Astrocyte (in vitro differentiated cells and primary cell): ENCODE measurements around the gene MROH2A. TPM values are rescaled to one million over a fixed set of nuclear protein-coding genes. Genes with fewer than 3 reads are reported as not detected.

ENCODE experiments used
- DNase-seq: peaks from one replicate; pipeline ENCODE4 v3.0.0-alpha.2; 2010; ENCODE audit warnings: low read depth
- FAIRE-seq: peaks from 2 replicates; lab custom pipeline; 2011; peaks lifted over from hg19 to GRCh38; lab: Jason Lieb, UNC
- H2AFZ ChIP-seq: 2 replicates; pipeline ENCODE4 v1.6.0; 2012; ENCODE audit warnings: low read depth, low read length, inconsistent platforms
- H3K27ac ChIP-seq: 2 replicates; pipeline ENCODE4 v1.5.1; 2011; ENCODE audit warnings: low read depth, low read length, inconsistent platforms
- H3K27me3 ChIP-seq: 2 replicates; pipeline ENCODE4 v1.6.0; 2011; ENCODE audit warnings: low read length, inconsistent platforms; ENCODE audit not compliant: insufficient read depth
- H3K36me3 ChIP-seq: 2 replicates; pipeline ENCODE4 v1.5.1; 2011; ENCODE audit warnings: low read length, inconsistent platforms; ENCODE audit not compliant: insufficient read depth
- H3K4me1 ChIP-seq: 2 replicates; pipeline ENCODE4 v1.5.1; 2011; ENCODE audit warnings: low read length, inconsistent platforms; ENCODE audit not compliant: insufficient read depth
- H3K4me2 ChIP-seq: 2 replicates; pipeline ENCODE4 v1.6.0; 2012; ENCODE audit warnings: low read length, inconsistent platforms
- H3K4me3 ChIP-seq: 2 replicates; pipeline ENCODE4 v1.5.1; 2011; ENCODE audit warnings: low read depth, mild to moderate bottlenecking, low read length, inconsistent platforms; ENCODE audit not compliant: insufficient read depth
- H3K79me2 ChIP-seq: 2 replicates; pipeline ENCODE4 v1.6.0; 2012; ENCODE audit warnings: mild to moderate bottlenecking, low read length, inconsistent platforms; ENCODE audit not compliant: insufficient read depth
- H3K9ac ChIP-seq: 2 replicates; pipeline ENCODE4 v1.6.0; 2012; ENCODE audit warnings: mild to moderate bottlenecking, low read length, inconsistent platforms
- H3K9me3 ChIP-seq: 2 replicates; pipeline ENCODE4 v1.5.1; 2012; ENCODE audit warnings: low read depth, mild to moderate bottlenecking, low read length, inconsistent platforms; ENCODE audit not compliant: insufficient read depth
- H4K20me1 ChIP-seq: 2 replicates; pipeline ENCODE4 v1.6.0; 2012; ENCODE audit warnings: low read length, inconsistent platforms; ENCODE audit not compliant: insufficient read depth
- H3K27ac Mint-ChIP-seq: one replicate; pipeline ENCODE4 v1.8.0; 2021; ENCODE audit warnings: mild to moderate bottlenecking, mixed read lengths; ENCODE audit not compliant: unreplicated experiment
- H3K27me3 Mint-ChIP-seq: one replicate; pipeline ENCODE4 v1.8.0; 2021; ENCODE audit warnings: low read depth, mixed read lengths; ENCODE audit not compliant: unreplicated experiment
- H3K36me3 Mint-ChIP-seq: one replicate; pipeline ENCODE4 v1.8.0; 2021; ENCODE audit warnings: low read depth, mixed read lengths; ENCODE audit not compliant: unreplicated experiment
- H3K4me1 Mint-ChIP-seq: one replicate; pipeline ENCODE4 v1.8.0; 2021; ENCODE audit warnings: low read depth, mixed read lengths; ENCODE audit not compliant: unreplicated experiment
- H3K4me3 Mint-ChIP-seq: one replicate; pipeline ENCODE4 v1.8.0; 2021; ENCODE audit warnings: mild to moderate bottlenecking, moderate library complexity, mixed read lengths; ENCODE audit not compliant: unreplicated experiment
- H3K9me3 Mint-ChIP-seq: one replicate; pipeline ENCODE4 v1.8.0; 2021; ENCODE audit warnings: mild to moderate bottlenecking, mixed read lengths; ENCODE audit not compliant: unreplicated experiment
- CTCF ChIP-seq: IDR thresholded peaks from 2 replicates; pipeline ENCODE4 v1.5.1; 2011; ENCODE audit warnings: low read depth, mild to moderate bottlenecking, inconsistent platforms, low read length, moderate library complexity; ENCODE audit not compliant: insufficient read depth
- EZH2 ChIP-seq: IDR thresholded peaks from 2 replicates; pipeline ENCODE4 v1.6.1; 2012; ENCODE audit warnings: mild to moderate bottlenecking, low read length, inconsistent platforms; ENCODE audit not compliant: insufficient read depth
- total RNA-seq: library from RNA; stranded (reverse); gene quantifications from 2 replicates; pipeline ENCODE4 v1.2.1, GENCODE V29; 2021

The MROH2A gene
- total RNA-seq, 1 donor from 2014 or later = not detected

DNA sequence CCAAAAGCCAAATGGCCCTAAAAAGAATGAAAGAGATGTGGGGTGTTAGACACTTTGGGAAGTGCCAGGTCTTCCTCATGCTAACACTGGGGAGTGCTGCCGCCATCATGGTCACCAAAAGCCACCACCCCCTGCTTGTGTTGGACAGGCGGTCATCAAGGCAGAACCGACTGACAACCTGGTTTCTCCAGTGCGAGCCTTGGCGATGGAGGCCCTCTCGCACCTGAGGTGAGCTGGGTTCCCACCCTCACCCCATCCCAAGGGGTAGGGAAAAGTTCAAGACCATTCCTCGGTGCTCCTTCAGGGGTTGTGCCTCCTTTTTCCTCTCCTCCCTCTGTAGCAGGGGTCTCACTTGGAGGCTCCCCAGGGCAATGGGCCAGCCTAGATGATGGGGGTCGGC lies 33.6 kb downstream of the MROH2A start:
- TF ChIP-seq EZH2 (no peak), CTCF (no peak)
- Histone ChIP-seq H3K9me3 (no peaks in the 10 kb centered on the region), H3K4me2 (no peak overlapping the region), H4K20me1 (no peaks in the 10 kb centered on the region), H3K4me3 (no peak overlapping the region), H3K36me3 (no peaks in the 10 kb centered on the region), H3K79me2 (no peaks in the 10 kb centered on the region), H3K9ac (no peak overlapping the region), H3K4me1 (no peaks in the 10 kb centered on the region), H3K27ac (no peak overlapping the region), H3K27me3 (peaks cover 4% of the 10 kb centered on the region), H2AFZ (no peak overlapping the region)
- FAIRE-seq (no peak), DNase-seq (no peak)
- no peak overlapping the region for H3K27ac Mint-ChIP-seq
- no peaks in the 10 kb centered on the region for H3K9me3 Mint-ChIP-seq
- no peaks in the 10 kb centered on the region for H3K4me1 Mint-ChIP-seq
- H3K36me3 Mint-ChIP-seq = no peaks in the 10 kb centered on the region
- no peak overlapping the region for H3K4me3 Mint-ChIP-seq
- H3K27me3 Mint-ChIP-seq = peaks cover 28% of the 10 kb centered on the region

DNA sequence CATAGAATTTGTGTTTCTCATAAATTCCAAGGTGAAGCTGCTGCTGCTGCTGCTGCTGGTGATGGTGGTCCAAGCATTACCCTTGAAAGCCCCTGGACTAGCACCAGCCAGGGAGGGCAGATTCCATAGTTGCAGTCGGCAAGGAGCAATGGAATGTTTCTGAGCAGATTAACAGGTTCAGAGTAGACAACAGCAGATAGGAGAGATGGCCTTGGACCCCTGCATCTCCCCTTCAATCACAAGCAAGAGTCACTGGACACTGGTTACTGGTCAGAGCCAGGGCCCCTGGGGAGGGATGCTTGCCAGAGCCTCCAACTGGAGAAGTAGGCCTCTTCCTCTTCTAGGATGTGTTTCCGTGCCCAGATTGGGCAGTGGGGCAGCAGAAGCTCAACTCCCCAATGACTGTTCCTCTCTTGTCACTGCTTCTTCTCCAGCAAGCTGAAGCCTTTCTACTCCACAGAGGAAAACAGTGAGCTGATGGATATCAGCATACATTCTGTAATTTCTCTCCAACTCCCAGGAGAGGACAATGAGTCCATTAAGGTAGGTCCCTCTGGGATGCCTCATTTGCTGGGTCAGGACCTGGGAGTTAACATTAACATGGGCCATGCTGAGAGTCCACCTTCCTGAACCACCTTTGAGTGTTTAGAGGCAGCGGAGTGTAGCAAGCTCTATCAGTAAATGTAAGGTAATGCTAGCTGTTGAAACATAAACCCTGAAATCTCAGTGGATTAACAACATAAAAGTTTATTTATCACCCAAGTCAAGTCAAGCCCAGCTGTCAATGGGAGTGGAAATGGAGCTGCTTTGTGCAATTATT lies 35.3 kb downstream of the MROH2A start:
- H3K4me3 Mint-ChIP-seq = no peak overlapping the region
- FAIRE-seq = no peak
- H3K27me3 Mint-ChIP-seq = peaks cover 34% of the 10 kb centered on the region
- TF ChIP-seq CTCF (no peak), EZH2 (no peak)
- H3K4me3 ChIP-seq = no peak overlapping the region
- no peaks in the 10 kb centered on the region for H3K36me3 ChIP-seq
- no peaks in the 10 kb centered on the region for H3K9me3 Mint-ChIP-seq
- no peaks in the 10 kb centered on the region for H3K9me3 ChIP-seq
- H4K20me1 ChIP-seq = no peaks in the 10 kb centered on the region
- no peak overlapping the region for H3K4me2 ChIP-seq
- H3K79me2 ChIP-seq = no peaks in the 10 kb centered on the region
- no peaks in the 10 kb centered on the region for H3K36me3 Mint-ChIP-seq
- H3K9ac ChIP-seq = no peak overlapping the region
- no peak overlapping the region for H3K27ac Mint-ChIP-seq
- H3K27me3 ChIP-seq = peaks cover 4% of the 10 kb centered on the region
- no peaks in the 10 kb centered on the region for H3K4me1 Mint-ChIP-seq
- H3K4me1 ChIP-seq = no peaks in the 10 kb centered on the region
- no peak overlapping the region for H3K27ac ChIP-seq
- no peak overlapping the region for H2AFZ ChIP-seq
- DNase-seq = no peak
